ENCODE measurements around the gene MAPRE3.

DNA sequence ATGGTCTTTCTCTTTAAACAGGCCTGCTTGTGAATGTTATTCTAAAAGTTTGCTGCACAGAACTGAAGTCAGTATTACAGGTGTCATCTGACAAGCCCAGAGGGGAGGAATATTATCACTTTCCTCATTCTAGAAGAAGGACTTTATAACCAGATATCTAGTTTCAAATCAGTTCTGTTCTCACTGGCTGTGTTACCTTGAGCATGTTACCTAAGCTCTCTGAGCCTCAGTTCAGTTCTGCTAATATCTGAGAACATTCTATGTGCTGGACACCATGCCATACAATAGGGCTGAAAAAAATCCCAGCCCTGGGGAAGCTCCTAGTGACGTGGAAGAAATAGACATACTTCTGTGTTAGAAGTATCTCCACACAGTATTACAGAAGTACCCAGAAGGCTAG, 27.9 kb downstream of the MAPRE3 start:
- TF ChIP-seq, protein P1, sequence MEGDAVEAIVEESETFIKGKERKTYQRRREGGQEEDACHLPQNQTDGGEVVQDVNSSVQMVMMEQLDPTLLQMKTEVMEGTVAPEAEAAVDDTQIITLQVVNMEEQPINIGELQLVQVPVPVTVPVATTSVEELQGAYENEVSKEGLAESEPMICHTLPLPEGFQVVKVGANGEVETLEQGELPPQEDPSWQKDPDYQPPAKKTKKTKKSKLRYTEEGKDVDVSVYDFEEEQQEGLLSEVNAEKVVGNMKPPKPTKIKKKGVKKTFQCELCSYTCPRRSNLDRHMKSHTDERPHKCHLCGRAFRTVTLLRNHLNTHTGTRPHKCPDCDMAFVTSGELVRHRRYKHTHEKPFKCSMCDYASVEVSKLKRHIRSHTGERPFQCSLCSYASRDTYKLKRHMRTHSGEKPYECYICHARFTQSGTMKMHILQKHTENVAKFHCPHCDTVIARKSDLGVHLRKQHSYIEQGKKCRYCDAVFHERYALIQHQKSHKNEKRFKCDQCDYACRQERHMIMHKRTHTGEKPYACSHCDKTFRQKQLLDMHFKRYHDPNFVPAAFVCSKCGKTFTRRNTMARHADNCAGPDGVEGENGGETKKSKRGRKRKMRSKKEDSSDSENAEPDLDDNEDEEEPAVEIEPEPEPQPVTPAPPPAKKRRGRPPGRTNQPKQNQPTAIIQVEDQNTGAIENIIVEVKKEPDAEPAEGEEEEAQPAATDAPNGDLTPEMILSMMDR (IDR thresholded peaks at IDR 0.05), result no peak
- no peak for TF ChIP-seq POLR2A (IDR thresholded peaks at IDR 0.05)
